Measurements from ENCODE around the gene SH3BP1. TPM values are rescaled to one million over a fixed set of nuclear protein-coding genes. Genes with fewer than 3 reads are reported as not detected.

The SH3BP1 gene
- total and polyA plus RNA-seq, 2 of the 4 experiments (the other 2 are of a cell fraction): 8.8 to 33.3 TPM

DNA sequence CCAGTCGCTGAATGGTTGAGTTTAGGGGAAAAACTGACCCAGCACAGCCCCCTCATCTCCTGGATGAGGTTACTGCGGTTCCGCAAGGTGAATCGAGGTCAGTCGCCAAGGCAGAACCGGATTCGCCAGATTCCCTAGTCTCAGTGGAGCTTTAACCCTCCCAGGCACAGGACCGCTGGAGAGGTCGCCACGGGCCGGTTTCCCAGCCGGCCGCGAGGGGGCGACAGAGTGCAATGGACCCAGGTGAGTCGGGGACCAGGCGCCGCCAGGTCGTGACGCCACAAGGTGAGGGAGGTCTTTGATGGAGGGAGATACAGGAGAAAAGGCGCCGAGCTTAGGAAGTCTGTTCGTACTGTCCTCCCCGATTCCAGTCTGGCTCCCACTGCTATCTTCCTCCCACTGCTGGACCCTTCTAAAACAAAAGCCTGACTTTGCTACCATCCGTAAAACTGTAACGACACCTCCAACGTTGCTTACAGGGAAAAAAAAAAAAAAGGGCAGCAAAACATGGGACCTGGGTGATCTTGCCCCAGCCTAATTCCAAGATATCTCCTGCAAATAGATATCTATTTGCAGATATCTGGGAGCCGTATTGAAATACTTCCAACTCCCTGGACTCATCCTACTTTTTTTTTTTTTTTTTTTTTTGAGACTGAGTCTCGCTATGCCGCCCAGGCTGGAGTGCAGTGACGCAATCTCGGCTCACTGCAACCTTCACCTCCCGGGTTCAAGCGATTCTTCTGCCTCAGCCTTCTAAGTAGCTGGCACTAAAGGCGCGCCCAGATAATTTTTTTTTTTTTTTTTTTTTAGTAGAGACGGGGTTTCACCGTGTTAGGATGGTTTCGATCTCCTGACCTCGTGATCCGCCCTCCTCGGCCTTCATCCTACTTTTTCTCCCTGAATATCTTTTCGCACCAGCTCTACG lies 32.2 kb upstream of the SH3BP1 start (continued):
- TF ChIP-seq, protein P1, sequence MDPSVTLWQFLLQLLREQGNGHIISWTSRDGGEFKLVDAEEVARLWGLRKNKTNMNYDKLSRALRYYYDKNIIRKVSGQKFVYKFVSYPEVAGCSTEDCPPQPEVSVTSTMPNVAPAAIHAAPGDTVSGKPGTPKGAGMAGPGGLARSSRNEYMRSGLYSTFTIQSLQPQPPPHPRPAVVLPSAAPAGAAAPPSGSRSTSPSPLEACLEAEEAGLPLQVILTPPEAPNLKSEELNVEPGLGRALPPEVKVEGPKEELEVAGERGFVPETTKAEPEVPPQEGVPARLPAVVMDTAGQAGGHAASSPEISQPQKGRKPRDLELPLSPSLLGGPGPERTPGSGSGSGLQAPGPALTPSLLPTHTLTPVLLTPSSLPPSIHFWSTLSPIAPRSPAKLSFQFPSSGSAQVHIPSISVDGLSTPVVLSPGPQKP (IDR thresholded peaks at IDR 0.05; ENCODE audit: borderline replicate concordance, low read depth, low read length): no peak
- TF ChIP-seq MXI1 (IDR thresholded peaks at IDR 0.05; ENCODE audit: borderline replicate concordance, low read depth, low read length): no peak

Measured in IMR-90 (cell line).